Hepatocyte (in vitro differentiated cells): ENCODE measurements around the gene ZNF317.

ENCODE experiments used
- EZH2 ChIP-seq: fragments of 200-600 bp; sonication (generic); IDR thresholded peaks from 2 replicates; pipeline ENCODE4 v1.6.1; 2016; ENCODE audit warnings: antibody characterized with exemption, mild to moderate bottlenecking, borderline replicate concordance
- EZH2phosphoT487 ChIP-seq: fragments of 200-600 bp; sonication (generic); IDR thresholded peaks from one replicate; pipeline ENCODE4 v1.6.1; 2018; ENCODE audit warnings: antibody characterized with exemption, mild to moderate bottlenecking, low read depth, moderate library complexity; ENCODE audit not compliant: unreplicated experiment, severe bottlenecking
- TF ChIP-seq, protein P1 (sequence below): fragments of 200-600 bp; sonication (generic); IDR thresholded peaks from 2 replicates; pipeline ENCODE4 v1.5.1; 2016; ENCODE audit warnings: antibody characterized with exemption, mild to moderate bottlenecking; ENCODE audit not compliant: poor library complexity

DNA sequence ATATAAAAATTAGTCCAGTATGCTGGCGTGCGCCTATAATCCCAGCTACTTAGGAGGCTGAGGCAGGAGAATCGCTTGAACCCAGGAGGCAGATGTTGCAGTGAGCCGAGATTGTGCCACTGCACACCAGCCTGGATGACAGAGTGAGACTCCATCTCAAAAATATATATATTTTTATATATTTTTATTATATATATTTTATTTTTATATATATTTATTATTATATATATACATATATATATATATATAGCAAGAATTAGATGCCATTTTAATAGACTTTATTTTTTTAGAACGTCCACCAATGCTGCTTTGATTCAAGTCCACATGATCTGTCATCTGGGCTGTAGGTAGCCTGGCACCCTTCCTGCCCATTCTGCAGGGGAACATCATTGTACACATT lies 35.1 kb downstream of the ZNF317 start:
- TF ChIP-seq, protein P1, sequence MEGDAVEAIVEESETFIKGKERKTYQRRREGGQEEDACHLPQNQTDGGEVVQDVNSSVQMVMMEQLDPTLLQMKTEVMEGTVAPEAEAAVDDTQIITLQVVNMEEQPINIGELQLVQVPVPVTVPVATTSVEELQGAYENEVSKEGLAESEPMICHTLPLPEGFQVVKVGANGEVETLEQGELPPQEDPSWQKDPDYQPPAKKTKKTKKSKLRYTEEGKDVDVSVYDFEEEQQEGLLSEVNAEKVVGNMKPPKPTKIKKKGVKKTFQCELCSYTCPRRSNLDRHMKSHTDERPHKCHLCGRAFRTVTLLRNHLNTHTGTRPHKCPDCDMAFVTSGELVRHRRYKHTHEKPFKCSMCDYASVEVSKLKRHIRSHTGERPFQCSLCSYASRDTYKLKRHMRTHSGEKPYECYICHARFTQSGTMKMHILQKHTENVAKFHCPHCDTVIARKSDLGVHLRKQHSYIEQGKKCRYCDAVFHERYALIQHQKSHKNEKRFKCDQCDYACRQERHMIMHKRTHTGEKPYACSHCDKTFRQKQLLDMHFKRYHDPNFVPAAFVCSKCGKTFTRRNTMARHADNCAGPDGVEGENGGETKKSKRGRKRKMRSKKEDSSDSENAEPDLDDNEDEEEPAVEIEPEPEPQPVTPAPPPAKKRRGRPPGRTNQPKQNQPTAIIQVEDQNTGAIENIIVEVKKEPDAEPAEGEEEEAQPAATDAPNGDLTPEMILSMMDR: no peak
- TF ChIP-seq EZH2phosphoT487: no peak
- no peak for TF ChIP-seq EZH2
